Neural cell (in vitro differentiated cells): Measurements from ENCODE around the gene LTBP1. TPM values are rescaled to one million over a fixed set of nuclear protein-coding genes. Genes with fewer than 3 reads are reported as not detected.

Experiments used
- H2AFZ ChIP-seq: fragments of 200-600, 300-800 bp; sonication (generic), shearing (Covaris generic); 2 replicates; pipeline ENCODE4 v1.6.0; 2014; ENCODE audit warnings: low read depth, mild to moderate bottlenecking, antibody characterized with exemption, low read length, moderate library complexity
- H3F3A ChIP-seq: fragments of 200-600 bp; shearing (Covaris generic); 2 replicates; pipeline ENCODE4 v1.6.1; 2016; ENCODE audit warnings: mild to moderate bottlenecking, moderate library complexity, mixed read lengths, antibody characterized with exemption, low read length; ENCODE audit not compliant: insufficient read depth, poor library complexity, severe bottlenecking
- H3K27ac ChIP-seq: fragments of 200-600, 300-800 bp; sonication (generic), shearing (Covaris generic); 2 replicates; pipeline ENCODE4 v1.5.1; 2014; ENCODE audit warnings: mild to moderate bottlenecking, low read length, moderate library complexity
- H3K27me3 ChIP-seq: fragments of 300-800, 200-600 bp; sonication (generic), shearing (Covaris generic); 2 replicates; pipeline ENCODE4 v1.6.0; 2014; ENCODE audit warnings: mild to moderate bottlenecking, low read depth, low read length, moderate library complexity; ENCODE audit not compliant: insufficient read depth
- H3K36me3 ChIP-seq: fragments of 300-800, 200-600 bp; sonication (generic), shearing (Covaris generic); 2 replicates; pipeline ENCODE4 v1.5.1; 2014; ENCODE audit warnings: mild to moderate bottlenecking, antibody characterized with exemption, low read length, moderate library complexity; ENCODE audit not compliant: insufficient read depth
- H3K4me2 ChIP-seq: fragments of 300-800, 200-600 bp; sonication (generic), shearing (Covaris generic); 2 replicates; pipeline ENCODE4 v1.6.0; 2014; ENCODE audit warnings: mild to moderate bottlenecking, low read length
- H3K4me3 ChIP-seq: fragments of 300-800, 200-600 bp; sonication (generic), shearing (Covaris generic); 2 replicates; pipeline ENCODE4 v1.5.1; 2014; ENCODE audit warnings: mild to moderate bottlenecking, low read length, moderate library complexity
- H3K79me2 ChIP-seq: fragments of 200-600 bp; shearing (Covaris generic); replicated peaks from 2 replicates; pipeline ENCODE4 v1.6.0; 2014; ENCODE audit warnings: mild to moderate bottlenecking, low read length, moderate library complexity; ENCODE audit not compliant: insufficient read depth
- H3K9ac ChIP-seq: fragments of 300-800, 200-600 bp; sonication (generic), shearing (Covaris generic); 2 replicates; pipeline ENCODE4 v1.6.1; 2016; ENCODE audit warnings: mild to moderate bottlenecking, low read length, mixed read lengths
- H3K9me2 ChIP-seq: fragments of 200-600 bp; shearing (Covaris generic); 2 replicates; pipeline ENCODE4 v1.6.1; 2016; ENCODE audit warnings: mild to moderate bottlenecking, low read length, mixed read lengths; ENCODE audit not compliant: insufficient read depth
- H3K9me3 ChIP-seq: fragments of 200-600, 300-800 bp; sonication (generic), shearing (Covaris generic); 2 replicates; pipeline ENCODE4 v1.6.1; 2016; ENCODE audit warnings: mild to moderate bottlenecking, mixed run types, low read length, moderate library complexity, mixed read lengths
- H4K20me1 ChIP-seq: fragments of 200-600 bp; shearing (Covaris generic); 2 replicates; pipeline ENCODE4 v1.6.1; 2016; ENCODE audit warnings: mild to moderate bottlenecking, mixed run types; ENCODE audit not compliant: insufficient read depth
- CTCF ChIP-seq: fragments of 450-650 bp; IDR thresholded peaks from 2 replicates; pipeline ENCODE4 v1.5.1; 2014; ENCODE audit warnings: antibody characterized with exemption, mild to moderate bottlenecking, moderate library complexity; ENCODE audit not compliant: poor library complexity, severe bottlenecking
- EP300 ChIP-seq: fragments of 450-650 bp; conservative IDR thresholded peaks from 2 replicates; pipeline ENCODE4 v1.6.1; 2014; ENCODE audit warnings: antibody characterized with exemption, mild to moderate bottlenecking, moderate library complexity; ENCODE audit not compliant: poor library complexity, severe bottlenecking
- EZH2 ChIP-seq: fragments of 200-600, 300-800 bp; shearing (Covaris generic), sonication (generic); IDR thresholded peaks from 2 replicates; pipeline ENCODE4 v1.6.1; 2014; ENCODE audit warnings: antibody characterized with exemption, low read length, borderline replicate concordance, mild to moderate bottlenecking; ENCODE audit not compliant: insufficient read depth, poor library complexity, severe bottlenecking
- MXI1 ChIP-seq: fragments of 450-650 bp; conservative IDR thresholded peaks from 2 replicates; pipeline ENCODE4 v1.6.1; 2014; ENCODE audit warnings: antibody characterized with exemption, mild to moderate bottlenecking; ENCODE audit not compliant: poor library complexity, severe bottlenecking
- POLR2AphosphoS5 ChIP-seq: IDR thresholded peaks from 2 replicates; pipeline ENCODE4 v1.6.1; 2012
- RAD21 ChIP-seq: fragments of 450-650 bp; conservative IDR thresholded peaks from 2 replicates; pipeline ENCODE4 v1.6.1; 2014; ENCODE audit warnings: antibody characterized with exemption, mild to moderate bottlenecking, moderate library complexity
- REST ChIP-seq: IDR thresholded peaks from 2 replicates; pipeline ENCODE4 v1.6.1; 2012; ENCODE audit warnings: borderline replicate concordance
- SMC3 ChIP-seq: fragments of 450-650 bp; conservative IDR thresholded peaks from 2 replicates; pipeline ENCODE4 v1.6.1; 2014; ENCODE audit warnings: antibody characterized with exemption, mild to moderate bottlenecking, moderate library complexity; ENCODE audit not compliant: poor library complexity
- TAF1 ChIP-seq: IDR thresholded peaks from 2 replicates; pipeline ENCODE4 v1.6.1; 2012; ENCODE audit warnings: low read depth
- polyA plus RNA-seq: library from polyadenylated mRNA; depleted of rRNA; stranded (reverse); fragments of >200 nt; gene quantifications from 2 replicates; pipeline ENCODE4 v1.2.3, GENCODE V29; 2014

The LTBP1 gene
- polyA plus RNA-seq, 1 donor from 2014 or later, result 1.8 TPM

GRCh38 chr2:33274524-33274923, 327.8 kb downstream of the LTBP1 start (continued):
- no peak for TF ChIP-seq REST

GRCh38 chr2:33275689-33276444, 329.1 kb downstream of the LTBP1 start:
- Histone ChIP-seq H3F3A (no peaks in the 10 kb centered on the region), H3K4me3 (no peak overlapping the region), H4K20me1 (no peaks in the 10 kb centered on the region), H3K36me3 (no peaks in the 10 kb centered on the region), H3K9me3 (no peaks in the 10 kb centered on the region), H3K27me3 (no peaks in the 10 kb centered on the region), H3K4me2 (no peak overlapping the region), H3K79me2 (no peaks in the 10 kb centered on the region), H3K27ac (no peak overlapping the region), H2AFZ (no peak overlapping the region), H3K9ac (no peak overlapping the region), H3K9me2 (peaks cover 3% of the 10 kb centered on the region)
- TF ChIP-seq RAD21 (no peak), TAF1 (no peak), CTCF (no peak), REST (no peak), EP300 (no peak), MXI1 (no peak), SMC3 (no peak), POLR2AphosphoS5 (no peak), EZH2 (no peak)
